Stomach (tissue), 9 donors: ENCODE measurements around the gene RPL13A. TPM values are rescaled to one million over a fixed set of nuclear protein-coding genes. Genes with fewer than 3 reads are reported as not detected.

Experiments
- DNase-seq, 2 donors: peaks; one replicate each; pipeline versions ENCODE4 v3.0.0 to v3.0.0-alpha.2; 2013 to 2019
- H3K27ac ChIP-seq, 5 donors: fragments of 200-600 bp in 4 of 5; sonication (generic) in 4 of 5; one replicate each; pipeline ENCODE4 v1.5.1; 2013 to 2019; ENCODE audit warnings: mild to moderate bottlenecking in 1 of 5, moderate library complexity in 1 of 5
- H3K27me3 ChIP-seq, 3 donors: fragments of 200-600 bp; sonication (generic); one replicate each; pipeline ENCODE4 v1.5.1; 2017 to 2019; ENCODE audit warnings: mixed run types in 1 of 3
- H3K36me3 ChIP-seq, 4 donors: fragments of 200-600 bp; sonication (generic); 1 replicate in 3 of 4; 2 replicates in 1 of 4; pipeline ENCODE4 v1.5.1; 2016 to 2019
- H3K4me1 ChIP-seq, 4 donors: fragments of 200-600 bp; sonication (generic); one replicate each; pipeline ENCODE4 v1.5.1; 2016 to 2019
- H3K4me3 ChIP-seq, 4 donors: fragments of 200-600 bp; sonication (generic) in 3 of 4; one replicate each; pipeline ENCODE4 v1.5.1; 2016 to 2019; ENCODE audit warnings: mild to moderate bottlenecking in 1 of 4
- H3K9me3 ChIP-seq, 4 donors: fragments of 200-600 bp; sonication (generic); one replicate each; pipeline ENCODE4 v1.5.1; 2016 to 2019
- EP300 ChIP-seq: sonication (generic); formaldehyde crosslinking; IDR thresholded peaks from one replicate; pipeline ENCODE4 v1.6.1; 2017; ENCODE audit warnings: antibody characterized with exemption
- POLR2A ChIP-seq, 4 donors: fragments of 450-650 bp; IDR thresholded peaks; one replicate each; pipeline ENCODE4 v1.6.1; 2016; ENCODE audit warnings: antibody characterized with exemption in 4 of 4, control low read depth in 2 of 4, mild to moderate bottlenecking in 1 of 4, moderate library complexity in 1 of 4
- POLR2AphosphoS5 ChIP-seq, 3 donors: sonication (generic); formaldehyde crosslinking; IDR thresholded peaks; one replicate each; pipeline ENCODE4 v1.6.1; 2016; ENCODE audit warnings: antibody characterized with exemption in 3 of 3
- WGBS, 5 donors: extraction: QIAGEN DNeasy Blood & Tissue Kit in 3 of 5; methylation state at CpG; one replicate each; pipeline versions ENCODE4 v1.1.5 to v1.1.7; 2013 to 2018; 5-methylcytosine and 5-hydroxymethylcytosine counted together
- intact Hi-C: fragments of 100-400 bp; cut with DNase I; formaldehyde crosslinking; loops from one replicate; pipeline ENCODE4 v1.15.1; 2023; ENCODE audit warnings: low total_unique reads
- polyA plus RNA-seq, 3 donors: library from polyadenylated mRNA; stranded (reverse); fragments of 200-250 nt; gene quantifications; one replicate each; pipeline ENCODE4 v1.2.3, GENCODE V29; 2013
- total RNA-seq, 5 donors: library from RNA; depleted of rRNA; stranded (reverse); fragments of >200 nt; gene quantifications; one replicate each; pipeline versions ENCODE4 v1.1.0 to v1.2.3, GENCODE V29; 2014 to 2016
- TF ChIP-seq, protein P1 (sequence below), 7 experiments: fragments of 450-650 bp in 4 of 7; fragments of 200-600 bp in 3 of 7; sonication (generic) in 3 of 7; IDR thresholded peaks; one replicate each; pipeline ENCODE4 v1.5.1; 2016 to 2019; ENCODE audit warnings: antibody characterized with exemption in 7 of 7, control low read depth in 2 of 7, mild to moderate bottlenecking in 1 of 7
- donor health status: healthy with polysubstance abuse.
- donor health status: Bipolar disorder and iron deficiency.
- donor health status: healthy.

The RPL13A gene
- total and polyA plus RNA-seq, 8 donors = 2,540 to 5,817 (median 3,195) TPM

DNA sequence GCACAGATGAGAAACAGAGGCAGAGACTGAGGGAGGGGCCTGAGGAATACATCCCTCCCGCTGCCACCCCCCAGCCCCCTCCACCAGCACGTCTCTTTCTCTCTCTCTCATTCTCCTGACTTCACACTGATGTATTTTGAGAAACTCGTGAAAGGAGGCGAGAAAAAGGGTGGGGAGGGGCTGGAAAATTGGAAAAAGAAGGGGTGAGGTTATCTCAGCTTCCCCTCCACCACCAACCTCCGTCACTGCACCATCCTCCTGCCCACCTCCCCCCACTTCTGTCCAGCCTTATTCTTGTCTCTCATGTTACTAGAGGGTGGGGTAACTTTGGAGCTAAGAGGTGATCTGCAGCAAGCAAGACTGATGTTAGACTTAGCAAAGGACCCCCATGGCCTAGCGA, 47.6 kb upstream of the RPL13A start:
- H3K27me3 ChIP-seq = peaks cover 5 to 83% (median 74%) of the 10 kb centered on the region in 3 donors

DNA sequence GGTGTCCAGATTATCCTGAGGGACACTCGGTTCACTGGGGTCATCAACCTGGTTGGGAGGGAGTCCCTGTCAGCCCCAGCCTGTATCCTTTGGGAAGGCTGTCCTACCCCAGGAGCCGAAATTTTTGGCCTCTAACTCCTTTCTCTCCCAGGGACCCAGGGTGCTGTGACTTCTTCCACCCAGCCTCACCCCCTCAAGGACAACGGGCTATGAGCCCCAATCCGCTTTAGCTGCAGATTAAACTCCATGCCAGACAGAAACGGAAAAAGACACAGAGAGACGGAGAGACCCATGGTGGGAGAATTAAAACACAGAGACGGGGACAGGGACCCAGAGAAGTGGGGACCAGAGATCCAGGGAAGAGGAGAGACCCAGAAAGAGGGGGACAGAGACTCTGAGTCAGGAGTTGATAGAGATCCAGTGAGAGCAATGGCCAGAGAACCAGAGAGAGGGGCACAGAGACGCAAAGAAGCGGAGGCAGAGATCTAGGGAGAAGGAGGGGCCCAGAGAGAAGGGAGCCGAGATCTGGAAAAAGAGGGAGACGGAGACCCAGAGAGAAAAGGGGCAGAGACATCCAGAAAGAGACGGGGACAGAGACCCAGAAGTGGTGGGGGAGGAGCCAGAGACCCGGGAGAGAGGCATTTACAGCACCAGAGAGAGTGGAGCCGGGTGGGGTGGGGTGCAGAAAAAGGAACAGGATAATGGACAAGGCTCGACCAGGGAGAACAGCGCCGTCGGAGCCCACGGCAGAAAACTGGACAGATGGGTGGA, 46.8 kb upstream of the RPL13A start:
- Histone ChIP-seq H3K36me3 (no peaks in the 10 kb centered on the region), H3K4me3 (peak overlapping the region; percentile 20 to 36 (median 25)), H3K27me3 (peaks cover 5 to 75% (median 66%) of the 10 kb centered on the region in 3 donors), H3K27ac (no peak overlapping the region), H3K4me1 (peaks cover 0 to 41% (median 24%) of the 10 kb centered on the region in 4 donors), H3K9me3 (no peaks in the 10 kb centered on the region)
- intact Hi-C loops = loop anchor here (5.0 kb wide), 1 partner anchor 48 kb away; no protein-coding TSS in a partner anchor
- no peak for TF ChIP-seq POLR2AphosphoS5 (IDR thresholded peaks at IDR 0.05)
- no peak for DNase-seq
- WGBS, 5 donors = 25 to 30% (median 28%) methylated on average over 18 to 19 of the region's 19 CpGs

More for the DNA sequence above, 47.6 kb upstream of the RPL13A start:
- H3K27ac ChIP-seq = no peak overlapping the region
- intact Hi-C loops = loop anchor here (5.0 kb wide), 1 partner anchor 48 kb away; no protein-coding TSS in a partner anchor
- H3K4me3 ChIP-seq = no peak overlapping the region
- peaks cover 0 to 41% (median 24%) of the 10 kb centered on the region in 4 donors for H3K4me1 ChIP-seq
- WGBS, 5 donors = 40 to 49% (median 43%) methylated on average over 6 of the region's 6 CpGs
- H3K36me3 ChIP-seq = no peaks in the 10 kb centered on the region
- no peak for DNase-seq
- no peak for TF ChIP-seq POLR2A (IDR thresholded peaks at IDR 0.05)
- TF ChIP-seq, protein P1, sequence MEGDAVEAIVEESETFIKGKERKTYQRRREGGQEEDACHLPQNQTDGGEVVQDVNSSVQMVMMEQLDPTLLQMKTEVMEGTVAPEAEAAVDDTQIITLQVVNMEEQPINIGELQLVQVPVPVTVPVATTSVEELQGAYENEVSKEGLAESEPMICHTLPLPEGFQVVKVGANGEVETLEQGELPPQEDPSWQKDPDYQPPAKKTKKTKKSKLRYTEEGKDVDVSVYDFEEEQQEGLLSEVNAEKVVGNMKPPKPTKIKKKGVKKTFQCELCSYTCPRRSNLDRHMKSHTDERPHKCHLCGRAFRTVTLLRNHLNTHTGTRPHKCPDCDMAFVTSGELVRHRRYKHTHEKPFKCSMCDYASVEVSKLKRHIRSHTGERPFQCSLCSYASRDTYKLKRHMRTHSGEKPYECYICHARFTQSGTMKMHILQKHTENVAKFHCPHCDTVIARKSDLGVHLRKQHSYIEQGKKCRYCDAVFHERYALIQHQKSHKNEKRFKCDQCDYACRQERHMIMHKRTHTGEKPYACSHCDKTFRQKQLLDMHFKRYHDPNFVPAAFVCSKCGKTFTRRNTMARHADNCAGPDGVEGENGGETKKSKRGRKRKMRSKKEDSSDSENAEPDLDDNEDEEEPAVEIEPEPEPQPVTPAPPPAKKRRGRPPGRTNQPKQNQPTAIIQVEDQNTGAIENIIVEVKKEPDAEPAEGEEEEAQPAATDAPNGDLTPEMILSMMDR (IDR thresholded peaks at IDR 0.05) = no peak
- no peak for TF ChIP-seq EP300
- TF ChIP-seq POLR2AphosphoS5 (IDR thresholded peaks at IDR 0.05) = no peak
- H3K9me3 ChIP-seq = no peaks in the 10 kb centered on the region

DNA sequence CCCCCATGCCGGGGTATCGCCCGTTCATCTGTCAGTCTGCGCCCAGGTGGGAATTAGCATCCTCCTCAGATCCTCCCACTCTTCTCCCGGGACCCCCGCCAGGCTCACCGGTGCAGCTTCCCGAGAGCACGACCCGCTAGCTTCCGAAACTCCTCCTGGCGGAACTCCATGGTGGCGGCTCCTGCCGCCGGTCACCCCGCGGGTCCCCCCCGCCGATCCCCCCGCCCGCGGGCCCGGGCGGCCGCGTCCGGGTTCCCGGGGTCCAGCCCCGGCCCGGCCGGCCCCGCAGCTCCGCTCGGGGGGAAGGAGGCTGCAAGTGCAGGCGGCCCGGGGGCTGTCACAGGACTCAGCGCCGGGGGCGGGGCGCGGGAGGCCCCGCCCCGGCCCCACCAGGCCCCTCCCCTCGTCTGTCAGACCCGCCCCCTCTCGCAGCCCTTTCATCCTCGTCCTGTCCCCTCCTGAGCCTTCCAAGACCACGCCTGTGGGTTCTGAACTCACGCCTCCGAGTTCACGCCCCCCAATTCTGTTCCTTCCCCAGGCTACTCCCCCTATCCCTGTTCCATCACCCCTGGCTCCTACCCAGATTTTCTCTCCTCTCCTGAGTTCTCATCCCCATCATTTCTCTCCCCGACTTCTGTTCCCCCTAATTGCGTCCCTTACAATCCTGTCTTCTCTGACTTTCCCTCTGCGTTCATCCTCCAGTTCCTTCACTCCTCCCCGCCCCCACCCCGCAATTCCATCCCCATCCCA, 46.0 kb upstream of the RPL13A start, which contains the start of gene SLC17A7:
Gene SLC17A7 (minus strand): TSS at position 318 of the 750 bp plus-strand sequence. CDS start 148 bp downstream, at position 170.
- no peaks in the 10 kb centered on the region for H3K9me3 ChIP-seq
- 3 to 9% (median 6%) methylated on average over 27 to 53 of the region's 56 CpGs for WGBS, 5 donors
- intact Hi-C loops = loop anchor here (5.0 kb wide), 1 partner anchor 49 kb away; no protein-coding TSS in a partner anchor
- peaks cover 2 to 6% (median 4%) of the 10 kb centered on the region in 4 donors for H3K36me3 ChIP-seq
- H3K27me3 ChIP-seq = peaks cover 5 to 68% (median 58%) of the 10 kb centered on the region in 3 donors
- no peak for TF ChIP-seq EP300
- TF ChIP-seq, protein P1 (IDR thresholded peaks at IDR 0.05) = no peak
- TF ChIP-seq POLR2AphosphoS5 (IDR thresholded peaks at IDR 0.05) = no peak
- TF ChIP-seq POLR2A (IDR thresholded peaks at IDR 0.05) = no peak
- peaks cover 0 to 39% (median 23%) of the 10 kb centered on the region in 4 donors for H3K4me1 ChIP-seq
- H3K27ac ChIP-seq = peak within 1 kb of the TSS in 3 of 5 donors; percentile 35 to 89 (median 85)
- H3K4me3 ChIP-seq = peak within 1 kb of the TSS; percentile 54 to 89 (median 66)
- peak in 1 of 2 donors; percentile 53 for DNase-seq

DNA sequence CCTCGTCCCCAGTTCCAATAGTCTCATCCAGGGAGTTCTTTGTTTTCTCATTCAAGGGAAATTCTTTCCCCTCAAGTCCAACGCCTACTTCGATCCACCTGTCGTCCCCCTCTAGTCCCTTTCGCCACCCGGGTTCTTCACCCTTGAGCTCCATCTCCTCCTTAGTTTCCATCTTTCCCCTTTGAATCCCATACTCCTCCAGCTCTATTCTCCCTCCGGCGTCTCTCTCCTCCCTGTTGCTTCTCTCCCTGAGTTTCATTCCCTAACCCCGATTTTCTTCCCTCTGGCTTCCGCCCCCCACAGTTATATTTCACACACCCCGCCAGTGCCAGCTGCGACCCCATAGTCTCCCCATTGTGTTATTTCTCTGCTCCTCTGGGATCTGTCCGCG, 45.5 kb upstream of the RPL13A start:
- intact Hi-C loops = loop anchor here (5.0 kb wide), 1 partner anchor 50 kb away; no protein-coding TSS in a partner anchor
- H3K27me3 ChIP-seq = peaks cover 5 to 62% (median 53%) of the 10 kb centered on the region in 3 donors

More for the DNA sequence above, 45.5 kb upstream of the RPL13A start:
- H3K4me1 ChIP-seq = peaks cover 0 to 35% (median 21%) of the 10 kb centered on the region in 4 donors
- TF ChIP-seq POLR2AphosphoS5 (IDR thresholded peaks at IDR 0.05) (no peak), POLR2A (IDR thresholded peaks at IDR 0.05) (no peak), EP300 (no peak)
- TF ChIP-seq, protein P1 (IDR thresholded peaks at IDR 0.05) = no peak
- H3K36me3 ChIP-seq = peaks cover 6 to 12% (median 9%) of the 10 kb centered on the region in 4 donors
- DNase-seq = no peak
- H3K9me3 ChIP-seq = no peaks in the 10 kb centered on the region
- WGBS, 5 donors = 17 to 27% (median 22%) methylated on average over 14 of the region's 14 CpGs
- peak overlapping the region in 3 of 4 donors; percentile 54 to 89 (median 62) for H3K4me3 ChIP-seq
- H3K27ac ChIP-seq = peak overlapping the region in 2 of 5 donors; percentile 85 to 89
